Fibroblast of villous mesenchyme (primary cell): ENCODE results near the gene HOXB7. TPM values are rescaled to one million over a fixed set of nuclear protein-coding genes. Genes with fewer than 3 reads are reported as not detected.

Source experiments
- DNase-seq: peaks from one replicate; pipeline ENCODE4 v3.0.0-alpha.2; 2010; ENCODE audit warnings: low read depth
- H3K4me3 ChIP-seq: 2 replicates; pipeline ENCODE4 v1.5.1; 2011; ENCODE audit warnings: low read depth, mild to moderate bottlenecking, low read length
- total RNA-seq: library from RNA; depleted of rRNA; stranded (reverse); fragments of >200 nt; gene quantifications from 2 replicates; pipeline ENCODE4 v1.2.3, GENCODE V29; 2012
- TF ChIP-seq, protein P1 (sequence below): IDR thresholded peaks from 2 replicates; pipeline ENCODE4 v1.5.1; 2012; ENCODE audit warnings: low read depth, mild to moderate bottlenecking, low read length; ENCODE audit not compliant: insufficient read depth

Gene HOXB7
- total RNA-seq, 1 donor, result 1.7 TPM

DNA sequence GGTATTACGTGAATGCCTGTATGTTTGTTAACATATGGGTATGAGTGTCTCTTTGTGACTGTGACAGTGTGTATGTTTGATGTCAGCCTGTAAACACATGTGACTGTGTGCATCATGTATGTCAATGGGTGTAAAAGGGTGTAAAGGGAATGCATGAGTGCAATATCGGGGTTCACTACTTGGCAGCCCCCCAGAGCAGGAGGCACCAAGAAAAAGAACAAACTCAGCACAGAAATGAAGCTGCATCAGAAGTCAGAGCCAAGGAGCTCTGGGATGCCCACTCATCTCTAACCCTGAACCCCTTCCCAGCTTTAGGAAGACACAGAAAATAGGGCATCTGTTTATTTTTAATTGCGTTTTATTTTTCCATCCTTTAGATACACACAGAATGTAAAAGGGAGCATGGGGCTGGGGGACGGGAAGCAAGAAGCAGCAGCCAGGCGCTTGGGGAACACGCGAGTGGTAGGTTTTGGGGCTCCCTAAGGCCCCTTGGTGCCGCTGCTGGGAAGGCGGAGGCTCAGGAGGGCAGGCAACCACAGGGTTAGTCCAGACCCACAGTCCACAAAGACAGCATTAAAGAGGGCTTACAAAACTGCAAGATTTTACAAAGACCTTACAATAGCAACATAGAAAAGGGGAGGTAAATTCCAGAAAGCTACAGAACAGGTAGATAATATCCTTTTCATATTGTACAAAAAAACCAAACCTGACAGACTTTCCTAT is 3.8 kb downstream of the HOXB7 start:
- TF ChIP-seq, protein P1, sequence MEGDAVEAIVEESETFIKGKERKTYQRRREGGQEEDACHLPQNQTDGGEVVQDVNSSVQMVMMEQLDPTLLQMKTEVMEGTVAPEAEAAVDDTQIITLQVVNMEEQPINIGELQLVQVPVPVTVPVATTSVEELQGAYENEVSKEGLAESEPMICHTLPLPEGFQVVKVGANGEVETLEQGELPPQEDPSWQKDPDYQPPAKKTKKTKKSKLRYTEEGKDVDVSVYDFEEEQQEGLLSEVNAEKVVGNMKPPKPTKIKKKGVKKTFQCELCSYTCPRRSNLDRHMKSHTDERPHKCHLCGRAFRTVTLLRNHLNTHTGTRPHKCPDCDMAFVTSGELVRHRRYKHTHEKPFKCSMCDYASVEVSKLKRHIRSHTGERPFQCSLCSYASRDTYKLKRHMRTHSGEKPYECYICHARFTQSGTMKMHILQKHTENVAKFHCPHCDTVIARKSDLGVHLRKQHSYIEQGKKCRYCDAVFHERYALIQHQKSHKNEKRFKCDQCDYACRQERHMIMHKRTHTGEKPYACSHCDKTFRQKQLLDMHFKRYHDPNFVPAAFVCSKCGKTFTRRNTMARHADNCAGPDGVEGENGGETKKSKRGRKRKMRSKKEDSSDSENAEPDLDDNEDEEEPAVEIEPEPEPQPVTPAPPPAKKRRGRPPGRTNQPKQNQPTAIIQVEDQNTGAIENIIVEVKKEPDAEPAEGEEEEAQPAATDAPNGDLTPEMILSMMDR, result no peak
- DNase-seq, result no peak
- H3K4me3 ChIP-seq, result no peak overlapping the region

DNA sequence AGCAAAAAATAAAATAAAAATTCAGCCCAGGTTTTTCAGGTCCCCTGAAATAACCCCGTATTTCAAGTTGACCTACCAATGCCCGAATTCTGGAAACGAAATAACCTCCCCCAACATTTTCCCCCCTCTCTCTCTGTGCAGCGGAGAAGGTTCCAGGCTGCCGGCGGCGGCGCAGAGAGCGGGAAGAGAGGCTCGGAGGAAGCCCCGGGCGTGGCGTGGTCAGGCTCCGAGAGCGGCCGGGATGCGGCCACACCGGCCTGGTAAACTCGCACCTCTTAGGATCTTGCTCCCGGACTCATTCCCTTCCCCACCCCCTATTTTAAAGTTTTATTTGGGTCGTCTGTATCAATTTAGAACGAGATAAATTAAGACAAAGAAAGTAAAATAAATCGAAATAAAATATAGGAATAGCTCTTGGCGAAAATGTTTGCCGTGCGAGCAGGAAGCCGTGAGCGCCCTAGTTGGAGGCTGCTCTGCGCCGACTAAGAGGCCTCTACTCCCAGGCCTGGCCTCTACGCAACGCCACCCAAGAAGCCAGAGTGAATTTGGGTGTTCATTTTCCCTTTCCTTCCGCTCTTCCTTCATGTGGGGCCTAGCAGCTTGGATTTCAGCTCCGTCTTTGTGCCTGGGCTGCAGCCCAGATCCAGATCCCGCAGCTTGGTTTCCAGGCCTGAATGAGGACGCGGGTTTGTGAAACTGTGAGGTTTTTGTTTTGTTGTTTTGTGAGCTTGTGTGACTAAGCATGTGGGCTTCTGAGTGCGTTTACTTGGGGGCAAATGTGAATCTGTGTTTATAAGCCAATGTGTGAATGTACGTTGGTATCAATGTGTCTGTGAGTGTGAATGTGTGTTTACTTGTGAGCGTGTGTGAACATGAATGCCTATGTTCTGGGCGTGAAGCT is 4.6 kb downstream of the HOXB7 start:
- H3K4me3 ChIP-seq, result no peak overlapping the region
- DNase-seq, result no peak
- TF ChIP-seq, protein P1, result no peak

DNA sequence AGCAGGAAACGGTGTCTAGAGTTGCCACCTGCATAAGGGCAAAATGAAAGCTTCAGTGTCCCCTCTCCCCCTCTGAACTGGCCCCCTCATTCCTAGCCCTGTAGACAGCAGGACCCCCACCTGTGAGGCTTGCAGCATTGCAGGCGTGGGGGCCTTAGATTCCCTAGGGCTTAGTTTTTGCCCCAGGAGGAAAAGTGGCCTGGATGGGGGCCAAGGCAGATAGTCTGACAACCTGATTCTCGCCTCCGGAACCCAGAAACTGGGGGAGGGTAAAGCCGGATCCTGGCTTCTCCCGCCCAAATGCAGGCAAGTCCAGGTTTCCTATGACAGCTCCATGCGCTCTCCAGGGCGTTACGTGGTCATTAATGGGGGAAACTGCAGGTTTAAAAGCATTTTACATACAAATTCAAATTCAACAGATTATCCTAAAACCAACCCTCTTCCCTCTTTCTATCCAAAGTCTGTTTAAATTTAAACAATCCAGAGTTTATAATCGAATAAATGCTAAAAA is 5.4 kb downstream of the HOXB7 start:
- DNase-seq, result no peak
- no peak overlapping the region for H3K4me3 ChIP-seq
- TF ChIP-seq, protein P1, result no peak

DNA sequence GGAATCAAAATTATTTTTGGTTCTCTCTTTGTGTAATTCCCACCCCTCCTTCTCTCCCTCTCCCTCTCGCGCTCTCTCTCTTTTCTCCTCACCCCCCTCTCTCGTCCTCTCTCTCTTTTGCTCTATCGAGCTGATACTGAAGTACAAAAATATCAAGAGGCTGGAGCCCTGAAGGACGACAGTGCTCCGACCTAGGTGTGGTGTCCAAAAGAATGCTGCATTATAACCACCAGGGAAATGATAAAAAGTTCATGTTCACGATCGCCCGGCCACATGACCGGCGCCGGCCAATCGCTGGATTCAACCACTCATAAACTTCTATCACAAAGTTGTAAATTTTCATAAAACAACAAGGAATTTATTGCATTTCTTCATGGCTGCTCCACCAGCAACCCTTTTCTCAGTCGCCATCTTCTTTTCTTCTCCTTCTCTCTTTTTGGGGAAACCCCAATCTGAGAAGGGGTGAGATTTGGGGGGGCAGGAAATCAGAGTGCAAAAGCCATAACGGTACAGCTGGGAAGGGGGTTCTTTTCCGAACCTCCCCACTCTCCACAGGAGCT is 6.0 kb downstream of the HOXB7 start, which contains the start of gene HOXB6:
HOXB6 (minus strand) TSS at position 217 of the 560 bp plus-strand sequence. CDS start 6,836 bp downstream, outside the sequence.
- DNase-seq, result no peak
- TF ChIP-seq, protein P1, result no peak
- H3K4me3 ChIP-seq, result peak within 1 kb of the TSS; percentile 50

DNA sequence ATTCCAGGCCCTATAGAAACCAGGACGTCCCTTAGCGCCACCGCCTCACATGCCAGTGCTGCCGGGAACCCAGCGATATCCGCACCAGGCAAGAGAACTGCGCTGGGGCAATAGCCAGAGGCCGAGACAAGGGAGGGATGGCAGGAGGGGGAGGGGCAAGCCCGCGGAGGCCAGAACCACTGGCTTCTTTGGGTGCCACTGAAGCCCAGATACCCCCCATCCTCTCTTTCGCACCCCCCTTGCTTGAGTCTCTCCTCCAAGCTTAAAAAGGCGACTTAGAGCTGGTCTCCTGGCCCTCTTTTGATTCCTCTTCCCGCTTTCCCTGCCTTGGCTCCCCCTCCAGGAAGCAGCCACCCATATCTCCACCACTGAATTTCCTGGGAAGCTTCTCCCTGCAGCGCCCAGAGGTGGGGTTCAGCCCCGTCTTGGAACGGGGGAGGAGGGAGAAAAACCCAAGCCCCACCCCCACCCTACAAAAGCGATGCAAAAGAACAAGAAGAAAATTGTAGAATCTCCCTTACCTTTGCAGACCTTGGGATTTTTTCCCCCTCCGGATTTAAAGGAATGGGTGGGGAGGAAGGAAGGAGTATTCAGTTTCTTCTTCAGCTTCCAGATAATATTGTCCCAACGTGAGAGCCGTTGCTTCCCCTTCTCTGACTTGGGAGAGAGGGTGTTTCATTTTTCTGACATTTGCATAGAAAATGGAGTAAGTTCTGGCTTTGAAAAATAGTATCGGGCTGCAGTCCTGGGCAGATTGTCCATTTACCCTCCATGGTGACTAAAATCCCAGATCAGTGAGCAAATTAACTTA is 6.7 kb downstream of the HOXB7 start:
- no peak for DNase-seq
- TF ChIP-seq, protein P1, result no peak
- peak overlapping the region; percentile 50 for H3K4me3 ChIP-seq
